GM23248 (cell line): Measurements from ENCODE around the gene CAMTA1.

Experiments used
- EZH2 ChIP-seq: fragments of 200-600 bp; sonication (generic); IDR thresholded peaks from 2 replicates; pipeline ENCODE4 v1.6.1; 2018; ENCODE audit warnings: antibody characterized with exemption, mild to moderate bottlenecking; ENCODE audit not compliant: insufficient read depth, poor library complexity, severe bottlenecking
- EZH2phosphoT487 ChIP-seq: fragments of 200-600 bp; sonication (generic); IDR thresholded peaks from 2 replicates; pipeline ENCODE4 v1.6.1; 2018; ENCODE audit warnings: antibody characterized with exemption, moderate library complexity, mild to moderate bottlenecking, low read depth; ENCODE audit not compliant: insufficient read depth

GRCh38 chr1:7046891-7047290 lies 261.6 kb downstream of the CAMTA1 start:
- TF ChIP-seq EZH2 (no peak), EZH2phosphoT487 (no peak)
